ENCODE data around the gene UBE3A.

GRCh38 chr15:25465835-25466234, 27.0 kb upstream of the UBE3A start:
- TF ChIP-seq, protein P1, sequence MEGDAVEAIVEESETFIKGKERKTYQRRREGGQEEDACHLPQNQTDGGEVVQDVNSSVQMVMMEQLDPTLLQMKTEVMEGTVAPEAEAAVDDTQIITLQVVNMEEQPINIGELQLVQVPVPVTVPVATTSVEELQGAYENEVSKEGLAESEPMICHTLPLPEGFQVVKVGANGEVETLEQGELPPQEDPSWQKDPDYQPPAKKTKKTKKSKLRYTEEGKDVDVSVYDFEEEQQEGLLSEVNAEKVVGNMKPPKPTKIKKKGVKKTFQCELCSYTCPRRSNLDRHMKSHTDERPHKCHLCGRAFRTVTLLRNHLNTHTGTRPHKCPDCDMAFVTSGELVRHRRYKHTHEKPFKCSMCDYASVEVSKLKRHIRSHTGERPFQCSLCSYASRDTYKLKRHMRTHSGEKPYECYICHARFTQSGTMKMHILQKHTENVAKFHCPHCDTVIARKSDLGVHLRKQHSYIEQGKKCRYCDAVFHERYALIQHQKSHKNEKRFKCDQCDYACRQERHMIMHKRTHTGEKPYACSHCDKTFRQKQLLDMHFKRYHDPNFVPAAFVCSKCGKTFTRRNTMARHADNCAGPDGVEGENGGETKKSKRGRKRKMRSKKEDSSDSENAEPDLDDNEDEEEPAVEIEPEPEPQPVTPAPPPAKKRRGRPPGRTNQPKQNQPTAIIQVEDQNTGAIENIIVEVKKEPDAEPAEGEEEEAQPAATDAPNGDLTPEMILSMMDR (IDR thresholded peaks at IDR 0.05; ENCODE audit: insufficient read depth, low read depth, low read length) = no peak
- TF ChIP-seq EZH2 (IDR thresholded peaks at IDR 0.05; ENCODE audit: insufficient read depth, low read length) = no peak

All from astrocyte (in vitro differentiated cells and primary cell).